Ishikawa (cell line): ENCODE measurements around the gene RASL10A.
A peak's percentile ranks its signal among the peaks of the same experiment; 100 is the strongest.

Source experiments
- CEBPB ChIP-seq: IDR thresholded peaks from 2 replicates; pipeline ENCODE4 v1.6.1; 2012
- CREB1 ChIP-seq: IDR thresholded peaks from 2 replicates; pipeline ENCODE4 v1.6.1; 2012; ENCODE audit warnings: low read depth
- EGR1 ChIP-seq: IDR thresholded peaks from 2 replicates; pipeline ENCODE4 v1.6.1; 2012
- EP300 ChIP-seq: IDR thresholded peaks from 2 replicates; pipeline ENCODE4 v1.6.1; 2012; ENCODE audit warnings: borderline replicate concordance
- FOXM1 ChIP-seq: IDR thresholded peaks from 2 replicates; pipeline ENCODE4 v1.6.1; 2012; ENCODE audit warnings: low read depth, borderline replicate concordance
- NFIC ChIP-seq: IDR thresholded peaks from 2 replicates; pipeline ENCODE4 v1.6.1; 2012
- RAD21 ChIP-seq: IDR thresholded peaks from 2 replicates; pipeline ENCODE4 v1.6.1; 2012; ENCODE audit warnings: low read depth
- TCF12 ChIP-seq: IDR thresholded peaks from 2 replicates; pipeline ENCODE4 v1.6.1; 2012; ENCODE audit warnings: low read depth
- TEAD4 ChIP-seq: IDR thresholded peaks from 2 replicates; pipeline ENCODE4 v1.6.1; 2012
- YY1 ChIP-seq: IDR thresholded peaks from 2 replicates; pipeline ENCODE4 v1.6.1; 2012; ENCODE audit warnings: low read depth
- ZBTB7A ChIP-seq: IDR thresholded peaks from 2 replicates; pipeline ENCODE4 v1.6.1; 2012; ENCODE audit warnings: low read depth
- TF ChIP-seq, protein P1 (sequence below): IDR thresholded peaks from 2 replicates; pipeline ENCODE4 v1.6.1; 2012
- TF ChIP-seq, protein P2 (sequence below): IDR thresholded peaks from 2 replicates; pipeline ENCODE4 v1.6.1; 2012
- TF ChIP-seq, protein P3 (sequence below): IDR thresholded peaks from 2 replicates; pipeline ENCODE4 v1.6.1; 2012; ENCODE audit warnings: low read depth, mild to moderate bottlenecking

RASL10A gene

DNA sequence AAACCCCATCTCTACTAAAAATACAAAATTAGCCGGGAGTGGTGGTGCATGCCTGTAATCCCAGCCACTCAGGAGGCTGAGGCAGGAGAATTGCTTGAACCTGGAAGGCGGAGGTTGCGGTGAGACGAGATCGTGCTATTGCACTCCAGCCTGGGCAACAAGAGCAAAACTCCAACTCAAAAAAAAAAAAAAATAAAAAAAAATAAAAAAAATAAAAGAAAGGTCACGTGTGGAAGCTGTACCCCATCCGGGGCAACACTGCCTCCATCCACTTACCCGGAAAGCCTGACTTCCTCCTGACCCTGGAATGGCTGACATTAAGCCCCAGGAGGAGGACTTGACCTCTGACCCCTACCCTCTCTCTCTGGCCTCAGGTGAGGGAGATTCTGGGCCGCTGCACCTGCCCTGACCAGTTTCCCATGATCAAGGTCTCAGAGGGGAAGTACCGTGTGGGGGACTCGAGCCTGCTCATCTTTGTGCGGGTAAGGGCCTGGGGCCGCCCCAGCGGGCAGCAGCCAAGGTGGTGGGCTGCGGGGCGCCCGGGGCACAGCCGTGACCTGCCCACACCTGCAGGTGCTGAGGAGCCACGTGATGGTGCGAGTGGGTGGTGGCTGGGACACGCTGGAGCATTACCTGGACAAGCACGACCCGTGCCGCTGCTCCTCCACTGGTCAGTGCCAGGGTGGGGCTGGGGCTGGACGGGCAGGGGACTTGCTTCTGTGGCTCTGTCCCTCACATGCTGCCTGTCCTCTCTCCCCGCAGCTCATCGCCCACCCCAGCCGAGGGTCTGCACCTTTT, 5.2 kb downstream of the RASL10A start:
- TF ChIP-seq RAD21 (no peak), EP300 (no peak)
- TF ChIP-seq, protein P1, sequence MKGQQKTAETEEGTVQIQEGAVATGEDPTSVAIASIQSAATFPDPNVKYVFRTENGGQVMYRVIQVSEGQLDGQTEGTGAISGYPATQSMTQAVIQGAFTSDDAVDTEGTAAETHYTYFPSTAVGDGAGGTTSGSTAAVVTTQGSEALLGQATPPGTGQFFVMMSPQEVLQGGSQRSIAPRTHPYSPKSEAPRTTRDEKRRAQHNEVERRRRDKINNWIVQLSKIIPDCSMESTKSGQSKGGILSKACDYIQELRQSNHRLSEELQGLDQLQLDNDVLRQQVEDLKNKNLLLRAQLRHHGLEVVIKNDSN: peak; percentile 52

DNA sequence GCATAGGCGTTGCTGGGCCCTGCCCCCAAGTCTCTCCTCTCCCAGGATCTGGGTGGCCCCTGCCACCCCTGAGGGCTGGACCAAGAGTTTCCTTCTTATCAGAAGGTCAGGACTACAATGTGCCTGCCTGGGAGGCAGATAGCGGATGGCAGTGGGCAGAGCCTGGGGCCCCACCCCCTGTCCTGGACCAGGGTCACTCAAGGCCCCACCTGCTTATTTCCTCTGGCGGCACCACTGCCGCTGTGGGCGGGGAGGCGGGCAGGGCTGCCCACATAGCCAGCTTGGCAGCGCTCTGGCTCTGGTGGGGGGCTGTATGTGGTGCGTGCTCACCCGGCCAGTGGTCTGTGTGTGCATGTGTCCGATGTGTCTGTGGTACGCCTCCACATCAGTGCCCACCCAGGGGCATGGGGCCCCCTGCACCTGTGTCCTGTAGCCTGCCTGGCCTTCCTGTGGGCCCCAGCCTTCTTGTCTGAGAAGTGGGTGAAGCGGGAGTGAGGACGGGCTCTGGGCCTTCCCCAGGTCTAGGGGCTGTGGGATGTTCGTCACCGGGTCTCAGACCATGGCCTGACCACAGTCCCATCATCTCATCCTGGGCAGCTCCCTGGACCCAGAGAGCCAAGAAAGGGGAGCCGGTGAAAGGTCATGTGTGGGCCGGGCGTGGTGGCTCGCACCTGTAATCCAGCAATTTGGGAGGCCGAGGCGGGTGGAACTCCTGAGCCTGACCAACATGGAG, 6.0 kb downstream of the RASL10A start:
- no peak for TF ChIP-seq TEAD4
- TF ChIP-seq EP300: peak; percentile 55; the same call in 1 of the 2 replicates
- 0 out of 2 replicates have a peak, but pooled peaks have one; percentile 24 for TF ChIP-seq EGR1
- peak; percentile 46; the same call in 1 of the 2 replicates for TF ChIP-seq ZBTB7A

DNA sequence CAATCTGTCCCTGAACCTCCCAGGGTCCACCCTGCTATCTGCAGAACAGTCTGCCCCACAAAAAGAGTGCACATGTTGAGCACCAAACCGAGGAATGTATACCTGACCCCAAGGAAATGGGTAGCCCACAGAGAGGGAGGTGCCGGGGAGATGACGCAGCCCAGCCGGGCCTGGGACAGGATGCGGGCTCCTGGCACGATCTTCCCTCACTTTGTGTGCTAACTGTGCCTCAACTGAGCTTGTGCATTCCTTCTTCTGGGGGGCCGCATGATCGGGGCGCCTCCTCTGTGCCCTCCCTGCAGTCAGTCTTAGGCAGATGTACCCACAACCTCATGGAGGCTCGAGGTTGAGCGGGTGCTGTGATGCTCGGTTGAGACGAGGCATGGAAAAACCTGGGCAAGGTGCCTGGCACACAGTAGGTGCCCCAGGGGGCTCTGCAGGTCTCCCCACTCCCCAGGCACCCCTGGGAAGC, 6.7 kb downstream of the RASL10A start:
- TF ChIP-seq YY1 (no peak), EP300 (peak; percentile 23; the same call in 1 of the 2 replicates), TCF12 (no peak), RAD21 (no peak), ZBTB7A (no peak; the same call in 1 of the 2 replicates), NFIC (no peak), TEAD4 (peak; percentile 85)
- TF ChIP-seq, protein P2, sequence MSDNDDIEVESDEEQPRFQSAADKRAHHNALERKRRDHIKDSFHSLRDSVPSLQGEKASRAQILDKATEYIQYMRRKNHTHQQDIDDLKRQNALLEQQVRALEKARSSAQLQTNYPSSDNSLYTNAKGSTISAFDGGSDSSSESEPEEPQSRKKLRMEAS: peak; percentile 50; the same call in 1 of the 2 replicates

DNA sequence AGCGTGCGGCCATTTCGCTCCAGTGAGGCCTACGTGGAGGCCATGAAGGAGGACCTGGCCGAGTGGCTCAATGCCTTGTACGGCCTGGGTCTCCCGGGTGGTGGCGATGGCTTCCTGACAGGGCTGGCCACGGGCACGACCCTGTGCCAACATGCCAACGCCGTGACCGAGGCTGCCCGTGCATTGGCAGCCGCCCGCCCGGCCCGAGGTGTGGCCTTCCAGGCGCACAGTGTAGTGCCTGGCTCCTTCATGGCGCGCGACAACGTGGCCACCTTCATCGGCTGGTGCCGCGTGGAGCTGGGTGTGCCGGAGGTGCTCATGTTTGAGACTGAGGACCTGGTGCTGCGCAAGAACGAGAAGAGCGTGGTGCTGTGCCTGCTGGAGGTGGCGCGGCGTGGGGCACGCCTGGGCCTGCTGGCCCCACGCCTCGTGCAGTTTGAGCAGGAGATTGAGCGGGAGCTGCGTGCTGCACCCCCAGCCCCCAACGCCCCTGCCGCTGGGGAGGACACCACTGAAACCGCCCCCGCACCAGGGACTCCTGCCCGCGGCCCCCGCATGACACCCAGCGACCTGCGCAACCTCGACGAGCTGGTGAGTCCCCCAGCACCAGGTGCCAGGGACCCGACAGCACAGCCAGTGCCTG, 7.2 kb downstream of the RASL10A start:
- TF ChIP-seq NFIC (no peak), EGR1 (peak; percentile 51; the same call in 1 of the 2 replicates), ZBTB7A (peak; percentile 52)
- TF ChIP-seq, protein P2: 0 out of 2 replicates have a peak, but pooled peaks have one; percentile 6

DNA sequence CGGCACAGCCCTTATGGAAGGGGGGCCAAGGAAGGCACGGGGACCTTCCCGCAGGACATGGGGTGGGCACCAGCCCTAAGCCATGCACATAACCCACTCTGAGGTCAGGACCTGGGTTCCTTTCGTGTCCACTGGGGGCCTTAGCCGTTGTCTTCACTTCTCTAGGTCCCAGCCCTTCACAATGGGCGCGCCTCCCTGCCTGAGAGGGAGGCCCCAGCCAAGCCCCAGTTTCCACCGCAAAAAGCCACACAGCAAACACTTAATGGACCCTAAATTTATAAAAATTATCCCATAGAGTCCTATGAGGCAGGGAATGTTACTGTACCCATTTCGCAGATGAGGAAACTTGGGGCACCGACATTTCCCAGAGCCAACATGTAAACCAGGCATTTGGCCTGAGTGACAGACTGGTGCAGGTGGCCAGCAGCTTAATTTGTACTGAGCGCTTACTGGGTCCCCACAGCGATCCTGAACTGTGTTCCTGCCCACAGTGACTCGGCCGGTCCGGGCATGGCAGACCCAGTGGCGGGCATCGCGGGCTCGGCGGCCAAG, 7.8 kb downstream of the RASL10A start:
- TF ChIP-seq NFIC (no peak), RAD21 (no peak)
- TF ChIP-seq, protein P2: no peak

DNA sequence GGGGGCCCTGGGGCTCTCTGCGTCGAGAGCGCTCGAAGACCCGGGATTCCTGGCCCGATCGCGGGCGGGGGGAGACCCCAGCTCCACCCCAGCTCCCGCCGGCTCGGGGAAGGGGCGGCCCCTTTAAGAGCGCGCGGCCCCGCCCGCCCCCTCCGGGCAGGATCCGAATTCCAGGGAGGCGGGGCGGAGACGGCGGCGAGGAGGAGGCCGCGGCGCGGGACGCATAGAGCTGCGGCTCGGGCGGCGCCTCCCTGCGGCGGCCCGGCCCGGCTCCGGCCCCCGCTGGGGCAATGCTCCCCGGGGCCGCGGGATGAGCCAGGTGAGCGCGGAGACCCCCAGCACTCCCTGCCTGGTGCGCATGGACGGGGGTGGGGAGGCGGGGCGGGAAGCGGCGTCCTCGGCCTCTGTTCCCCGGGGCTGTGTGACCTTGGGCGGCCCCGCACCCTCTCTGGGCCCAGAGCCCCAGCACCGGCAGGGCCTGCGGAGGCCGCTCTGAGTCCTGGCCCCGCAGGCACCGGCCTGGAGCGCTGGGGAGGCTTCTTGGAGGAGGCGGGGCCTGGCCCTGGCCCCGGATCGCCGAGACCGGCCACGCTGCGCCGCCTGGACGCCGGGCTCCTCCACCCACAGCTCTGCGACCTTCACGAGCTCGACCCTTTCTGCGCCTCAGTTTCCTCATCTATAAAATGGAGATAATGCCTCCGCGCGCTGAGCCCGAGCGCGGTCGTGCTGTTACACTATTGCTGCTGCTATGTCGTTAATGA, 8.5 kb downstream of the RASL10A start:
- TF ChIP-seq CEBPB (no peak), RAD21 (no peak), NFIC (0 out of 2 replicates have a peak, but pooled peaks have one; percentile 31), TCF12 (no peak), EP300 (peak; percentile 58; the same call in 1 of the 2 replicates), FOXM1 (no peak), CREB1 (no peak), ZBTB7A (no peak), TEAD4 (peak; percentile 93), YY1 (no peak)
- TF ChIP-seq, protein P3, sequence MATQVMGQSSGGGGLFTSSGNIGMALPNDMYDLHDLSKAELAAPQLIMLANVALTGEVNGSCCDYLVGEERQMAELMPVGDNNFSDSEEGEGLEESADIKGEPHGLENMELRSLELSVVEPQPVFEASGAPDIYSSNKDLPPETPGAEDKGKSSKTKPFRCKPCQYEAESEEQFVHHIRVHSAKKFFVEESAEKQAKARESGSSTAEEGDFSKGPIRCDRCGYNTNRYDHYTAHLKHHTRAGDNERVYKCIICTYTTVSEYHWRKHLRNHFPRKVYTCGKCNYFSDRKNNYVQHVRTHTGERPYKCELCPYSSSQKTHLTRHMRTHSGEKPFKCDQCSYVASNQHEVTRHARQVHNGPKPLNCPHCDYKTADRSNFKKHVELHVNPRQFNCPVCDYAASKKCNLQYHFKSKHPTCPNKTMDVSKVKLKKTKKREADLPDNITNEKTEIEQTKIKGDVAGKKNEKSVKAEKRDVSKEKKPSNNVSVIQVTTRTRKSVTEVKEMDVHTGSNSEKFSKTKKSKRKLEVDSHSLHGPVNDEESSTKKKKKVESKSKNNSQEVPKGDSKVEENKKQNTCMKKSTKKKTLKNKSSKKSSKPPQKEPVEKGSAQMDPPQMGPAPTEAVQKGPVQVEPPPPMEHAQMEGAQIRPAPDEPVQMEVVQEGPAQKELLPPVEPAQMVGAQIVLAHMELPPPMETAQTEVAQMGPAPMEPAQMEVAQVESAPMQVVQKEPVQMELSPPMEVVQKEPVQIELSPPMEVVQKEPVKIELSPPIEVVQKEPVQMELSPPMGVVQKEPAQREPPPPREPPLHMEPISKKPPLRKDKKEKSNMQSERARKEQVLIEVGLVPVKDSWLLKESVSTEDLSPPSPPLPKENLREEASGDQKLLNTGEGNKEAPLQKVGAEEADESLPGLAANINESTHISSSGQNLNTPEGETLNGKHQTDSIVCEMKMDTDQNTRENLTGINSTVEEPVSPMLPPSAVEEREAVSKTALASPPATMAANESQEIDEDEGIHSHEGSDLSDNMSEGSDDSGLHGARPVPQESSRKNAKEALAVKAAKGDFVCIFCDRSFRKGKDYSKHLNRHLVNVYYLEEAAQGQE: no peak
- TF ChIP-seq, protein P1: no peak
- TF ChIP-seq, protein P2: peak; percentile 12
